Sciatic nerve (tissue), 2 donors: Measurements from ENCODE around the gene BTBD9. TPM values are rescaled to one million over a fixed set of nuclear protein-coding genes. Genes with fewer than 3 reads are reported as not detected.

ENCODE experiments used
- ATAC-seq: fragments of 200-7000 bp; cut with Tn5 transposase; one replicate; pipeline ENCODE4 v1.9.1; 2020; ENCODE audit warnings: mild to moderate bottlenecking, moderate library complexity
- DNase-seq: peaks from one replicate; pipeline ENCODE4 v3.0.0-alpha.2; 2020; ENCODE audit warnings: low spot score
- intact Hi-C: fragments of 100-400 bp; cut with DNase I; formaldehyde crosslinking; loops from one replicate; pipeline ENCODE4 v1.14.2; 2022
- total RNA-seq: library from RNA; stranded (reverse); fragmentation: NEBNext Ultra II Directional; extraction: Animal tissue kit (Norgen Biotek cat#: 25700); gene quantifications from one replicate; pipeline ENCODE4 v1.2.1, GENCODE V29; 2021
- donor health status: DM: no; HTN: no; CAD: no.
- donor health status: DM: no; HTN: no; CAD: no.

Gene BTBD9
- total RNA-seq, 1 donor from 2014 or later, result 22.4 TPM

DNA sequence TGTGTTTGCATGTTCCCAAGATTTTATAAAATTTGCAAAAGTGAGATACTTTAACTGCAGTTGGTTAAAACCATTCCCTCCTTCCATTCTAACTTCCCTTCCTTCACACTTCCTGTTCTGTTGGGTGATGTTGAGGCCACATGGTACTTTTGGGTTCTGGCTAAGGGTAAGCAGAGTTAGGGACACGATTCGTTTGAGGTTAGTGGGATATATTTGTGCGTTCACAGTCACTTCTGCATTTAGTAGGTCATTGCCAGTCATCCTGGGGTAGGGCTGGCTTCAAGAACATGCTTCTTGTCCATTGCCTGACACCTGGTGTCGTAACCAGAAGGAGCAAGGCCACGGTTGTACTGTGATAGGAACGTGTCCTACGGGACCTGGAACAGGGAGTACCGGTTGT is 480.1 kb downstream of the BTBD9 start:
- intact Hi-C loops, result no loop called here
- DNase-seq (no peak), ATAC-seq (no peak)

GRCh38 chr6:38158762-38159350 is 480.9 kb downstream of the BTBD9 start:
- intact Hi-C loops, result no loop called here
- DNase-seq, result no peak
- no peak for ATAC-seq

DNA sequence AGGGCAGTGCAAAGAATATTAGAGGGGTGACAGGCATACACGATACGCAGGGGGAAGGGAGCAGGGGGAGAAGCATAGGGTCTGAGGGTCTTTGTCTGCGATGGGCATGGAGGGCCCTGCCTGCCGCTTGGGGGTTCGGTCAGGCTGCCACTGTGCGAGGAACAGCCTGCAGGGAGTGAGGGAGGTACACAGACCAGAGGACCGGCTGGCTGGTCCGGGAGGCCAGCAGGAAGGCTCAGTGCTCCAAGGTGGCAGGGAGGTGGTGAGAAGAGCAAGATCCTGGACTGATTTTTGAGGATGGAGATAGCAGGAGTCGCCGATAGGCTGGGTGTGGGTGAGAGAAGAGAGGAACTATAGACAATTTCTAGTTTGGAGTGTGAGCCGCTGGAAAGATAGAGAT is 481.8 kb downstream of the BTBD9 start:
- ATAC-seq, result no peak
- no peak for DNase-seq
- intact Hi-C loops, result no loop called here

DNA sequence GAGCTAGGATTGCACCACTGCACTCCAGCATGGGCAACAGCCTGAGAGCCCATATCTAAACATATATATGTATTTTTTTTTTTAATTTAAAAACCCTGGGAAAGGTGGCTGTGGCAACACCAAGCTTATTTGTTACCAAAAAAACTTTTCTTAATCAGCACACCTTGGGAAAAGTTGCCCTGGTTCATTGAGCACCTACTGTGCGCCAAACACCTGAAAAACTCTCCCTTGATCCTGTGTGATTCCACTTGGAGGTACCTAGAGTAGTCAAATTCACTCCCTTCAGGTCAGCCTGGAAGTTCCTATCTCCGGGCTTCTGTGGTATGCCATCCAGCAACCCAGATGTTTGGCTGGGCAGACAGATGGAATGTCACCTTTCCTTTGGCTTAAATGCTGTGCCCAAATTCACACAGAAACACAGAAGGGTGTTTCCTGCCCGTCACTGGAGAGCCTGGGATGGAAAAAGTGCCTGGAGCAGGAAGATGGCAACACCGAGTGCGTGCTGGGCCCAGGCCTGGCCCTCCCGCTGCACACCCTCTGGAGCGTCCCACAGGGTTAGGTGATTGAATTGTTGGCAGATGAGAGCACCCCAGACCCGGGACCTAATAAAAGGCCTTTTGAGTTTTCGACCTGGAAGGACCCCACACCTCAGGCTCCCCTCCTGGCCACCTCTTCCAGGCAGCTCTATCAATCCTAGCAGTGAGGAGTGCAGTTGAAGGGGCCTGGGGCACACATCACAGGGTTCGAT is 482.7 kb downstream of the BTBD9 start:
- intact Hi-C loops, result no loop called here
- no peak for ATAC-seq
- DNase-seq, result no peak

GRCh38 chr6:38155621-38156204 is 484.0 kb downstream of the BTBD9 start:
- ATAC-seq, result no peak
- intact Hi-C loops, result no loop called here

DNA sequence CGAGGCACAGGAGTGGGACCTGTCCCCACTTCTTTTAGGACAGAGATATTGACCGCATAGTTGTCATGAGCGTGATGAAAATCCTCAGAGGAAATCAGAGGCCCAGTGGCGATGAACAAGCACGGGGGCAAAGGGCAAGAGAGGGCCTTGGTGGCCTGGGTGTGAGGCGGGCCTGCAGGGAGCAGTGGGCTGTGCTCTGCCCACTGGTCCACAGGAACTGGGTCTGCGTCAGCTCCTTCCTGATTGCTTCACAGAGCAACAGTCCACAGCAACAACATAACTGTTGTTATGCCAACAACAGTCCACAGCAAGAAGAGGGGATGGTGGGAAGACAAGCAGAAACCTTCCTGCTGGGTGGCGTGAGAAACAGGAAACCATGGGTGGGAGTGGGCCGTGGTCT is 484.6 kb downstream of the BTBD9 start:
- intact Hi-C loops, result no loop called here
- ATAC-seq (peak; percentile 27), DNase-seq (no peak)

More at GRCh38 chr6:38155621-38156204, 484.0 kb downstream of the BTBD9 start:
- no peak for DNase-seq

DNA sequence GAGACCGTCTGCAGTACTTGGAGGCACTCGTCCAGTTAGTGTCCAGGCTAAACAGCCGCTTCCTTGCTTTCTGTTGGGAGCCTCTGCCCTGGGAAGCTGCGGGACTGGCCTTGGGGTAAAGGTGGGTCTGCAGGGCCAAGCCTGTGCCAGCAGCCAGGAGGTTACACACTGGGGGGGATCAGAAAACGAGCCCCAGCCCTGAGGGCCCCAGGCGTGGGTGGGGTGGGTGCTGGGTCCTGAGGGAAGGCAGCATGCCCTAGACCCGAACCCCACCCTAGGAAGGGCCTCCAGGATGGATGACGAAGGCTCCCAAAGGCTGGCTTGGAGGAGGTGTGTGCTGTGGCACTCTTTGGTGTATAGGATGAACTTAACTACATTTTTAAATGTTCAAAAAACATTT is 485.0 kb downstream of the BTBD9 start:
- no peak for ATAC-seq
- DNase-seq, result no peak
- intact Hi-C loops, result no loop called here

- ATAC-seq, result no peak
- no peak for DNase-seq
- intact Hi-C loops, result no loop called here
These were observed 485.9 kb downstream of the BTBD9 start for GRCh38 chr6:38153798-38154345.

DNA sequence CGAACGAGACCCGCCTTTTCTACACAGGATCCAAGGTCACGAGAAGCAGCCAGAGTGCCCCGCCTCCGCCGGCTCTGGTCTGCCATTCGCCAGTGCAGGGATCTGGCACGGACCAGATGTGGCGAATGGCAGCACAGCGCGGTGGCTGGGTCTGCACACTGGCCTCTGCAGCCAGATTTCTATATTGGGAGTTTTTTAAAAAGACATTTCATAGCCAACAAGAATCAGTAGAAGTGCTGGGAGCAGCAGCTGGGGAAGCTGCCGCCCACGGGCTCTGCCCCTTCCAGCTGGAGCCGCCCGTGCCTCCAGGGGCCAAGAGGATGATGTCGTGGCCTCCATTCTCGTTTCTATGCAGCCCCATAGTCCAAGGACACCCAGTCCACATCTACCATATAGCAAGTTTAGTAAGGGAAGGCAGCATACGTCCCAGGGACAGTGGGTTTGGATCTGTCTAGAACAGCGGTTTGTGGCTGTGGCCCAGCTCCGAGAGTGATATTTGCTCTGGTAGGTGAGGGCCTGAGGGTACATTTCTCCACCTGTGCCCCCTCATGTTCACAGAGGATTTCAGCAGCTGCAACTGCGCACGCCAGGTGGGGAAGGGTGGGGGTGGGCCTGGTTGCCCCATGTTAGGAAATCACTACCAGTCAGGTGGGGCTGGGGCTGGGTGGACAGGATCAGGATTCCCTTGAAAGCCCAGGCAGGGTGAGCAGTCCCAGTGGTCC is 486.5 kb downstream of the BTBD9 start:
- intact Hi-C loops, result no loop called here
- ATAC-seq (no peak), DNase-seq (no peak)

GRCh38 chr6:38152620-38153019 is 487.1 kb downstream of the BTBD9 start:
- intact Hi-C loops, result no loop called here
- ATAC-seq (no peak), DNase-seq (no peak)

DNA sequence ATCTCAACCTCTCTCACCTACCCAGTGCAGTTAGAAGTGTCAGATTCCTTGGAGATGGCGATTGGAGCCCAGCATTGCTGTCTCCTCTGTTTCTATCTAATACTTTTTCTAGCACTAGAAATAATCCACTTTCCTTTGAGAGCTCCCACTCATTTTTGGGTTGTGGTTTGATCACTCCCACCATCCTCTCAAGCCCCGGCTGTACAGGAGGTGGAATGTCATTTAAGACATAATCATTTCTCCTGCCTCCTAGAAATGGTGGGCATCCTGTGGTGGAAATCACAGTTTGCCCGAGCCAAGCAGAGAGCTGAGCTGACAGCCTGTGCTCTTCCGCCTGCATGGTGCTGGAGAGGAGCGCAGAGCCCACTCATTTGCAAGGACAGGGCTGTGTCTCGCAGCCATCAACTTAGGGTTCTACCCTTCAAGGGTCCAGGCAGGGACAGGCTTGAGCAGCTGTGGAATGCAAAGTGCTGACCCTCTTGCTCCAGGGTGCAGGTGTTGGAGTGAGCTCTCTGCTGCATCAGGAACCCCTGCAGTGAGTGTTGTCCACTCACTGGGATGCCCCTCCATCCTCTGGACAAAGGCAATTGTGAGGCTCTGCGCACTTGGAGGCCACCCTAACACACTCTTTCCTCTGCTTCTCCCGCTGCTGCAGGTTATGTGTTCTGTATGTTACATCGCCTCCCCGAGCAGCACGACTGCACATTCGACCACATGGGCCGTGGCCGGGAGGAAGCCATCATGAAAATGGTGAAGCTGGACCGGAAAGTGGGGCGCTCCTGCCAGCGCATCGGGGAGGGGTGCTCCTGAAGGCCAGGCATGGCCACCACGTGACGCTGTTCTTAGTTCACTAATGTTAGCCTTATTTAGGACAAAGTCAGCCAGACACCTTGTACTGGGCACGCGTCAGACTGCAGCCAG is 487.9 kb downstream of the BTBD9 start:
- ATAC-seq (no peak), DNase-seq (no peak)
- intact Hi-C loops, result no loop called here

- ATAC-seq (no peak), DNase-seq (no peak)
- intact Hi-C loops, result no loop called here
These were observed 488.9 kb downstream of the BTBD9 start for GRCh38 chr6:38150681-38151296.

DNA sequence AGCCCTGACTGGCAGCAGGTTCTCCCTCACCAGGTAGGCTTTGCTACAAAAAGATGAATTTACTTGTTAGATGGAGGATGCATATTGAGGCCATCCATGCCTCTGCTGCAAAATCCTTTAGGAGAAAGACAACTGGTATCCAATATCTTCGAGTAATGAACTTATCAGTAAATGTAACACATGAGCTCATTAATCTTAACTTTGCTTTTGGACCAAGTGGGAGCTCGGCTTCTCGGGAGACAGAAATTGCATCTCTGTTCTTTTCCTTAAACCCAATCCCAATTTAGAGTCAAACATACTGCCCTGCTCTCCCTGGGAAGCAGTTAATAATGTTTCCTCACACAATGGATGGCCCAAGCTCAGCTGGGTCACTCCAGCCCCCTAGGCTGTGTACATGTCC is 489.7 kb downstream of the BTBD9 start:
- no peak for ATAC-seq
- DNase-seq, result no peak
- intact Hi-C loops, result no loop called here

GRCh38 chr6:38149531-38149930 is 490.2 kb downstream of the BTBD9 start:
- intact Hi-C loops, result no loop called here
- DNase-seq (no peak), ATAC-seq (no peak)

GRCh38 chr6:38148606-38149005 is 491.1 kb downstream of the BTBD9 start:
- intact Hi-C loops, result no loop called here
- DNase-seq (no peak), ATAC-seq (no peak)

DNA sequence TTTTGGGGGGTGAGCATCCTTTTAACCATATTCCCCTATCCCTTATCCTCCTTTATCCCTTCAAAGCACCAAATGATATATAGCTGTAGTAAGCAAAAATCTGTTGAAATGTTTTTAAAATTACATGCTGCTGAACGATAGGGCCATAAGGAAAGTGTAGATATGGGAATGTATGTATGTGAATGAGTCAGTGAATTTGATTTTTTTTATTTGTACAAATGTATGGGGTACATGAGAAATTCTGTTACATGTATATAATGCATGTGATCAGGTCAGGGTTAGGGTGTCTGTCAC is 493.0 kb downstream of the BTBD9 start:
- no peak for DNase-seq
- intact Hi-C loops, result no loop called here
- ATAC-seq, result no peak

DNA sequence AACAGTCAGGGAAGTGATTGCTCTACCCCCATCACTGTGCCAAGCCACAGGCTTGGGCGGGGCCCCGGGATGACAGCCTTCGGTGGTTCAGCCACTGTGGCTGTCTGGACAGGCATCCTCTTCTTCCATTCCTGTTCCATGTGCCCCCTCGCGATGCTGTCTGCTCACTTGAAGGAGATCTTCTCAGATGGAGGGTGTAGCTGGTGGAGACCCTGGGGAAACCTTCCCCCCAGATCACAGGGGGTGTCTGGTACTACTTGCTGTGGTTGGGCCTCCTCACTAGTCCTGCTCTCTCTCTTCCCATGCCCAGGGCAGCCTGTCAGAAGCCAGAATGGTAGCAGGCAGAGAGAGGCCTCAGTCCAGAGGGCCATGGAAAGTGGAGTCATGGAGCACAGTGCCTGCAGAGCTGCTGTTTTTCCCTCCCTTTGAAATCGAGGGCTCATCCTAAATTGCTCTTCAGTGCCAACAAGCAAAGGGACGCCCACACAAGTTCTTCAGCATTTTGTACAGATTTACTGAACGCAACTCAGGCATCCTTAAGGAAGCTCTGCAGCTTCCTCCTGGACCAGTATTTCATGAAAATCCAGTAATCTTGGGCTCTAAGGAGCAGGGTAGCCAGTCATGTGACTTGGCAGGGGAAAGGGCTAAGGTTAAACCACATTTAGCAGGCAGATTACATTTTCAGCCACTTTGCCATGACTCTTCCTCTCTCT is 493.6 kb downstream of the BTBD9 start:
- DNase-seq (no peak), ATAC-seq (no peak)
- intact Hi-C loops, result no loop called here

DNA sequence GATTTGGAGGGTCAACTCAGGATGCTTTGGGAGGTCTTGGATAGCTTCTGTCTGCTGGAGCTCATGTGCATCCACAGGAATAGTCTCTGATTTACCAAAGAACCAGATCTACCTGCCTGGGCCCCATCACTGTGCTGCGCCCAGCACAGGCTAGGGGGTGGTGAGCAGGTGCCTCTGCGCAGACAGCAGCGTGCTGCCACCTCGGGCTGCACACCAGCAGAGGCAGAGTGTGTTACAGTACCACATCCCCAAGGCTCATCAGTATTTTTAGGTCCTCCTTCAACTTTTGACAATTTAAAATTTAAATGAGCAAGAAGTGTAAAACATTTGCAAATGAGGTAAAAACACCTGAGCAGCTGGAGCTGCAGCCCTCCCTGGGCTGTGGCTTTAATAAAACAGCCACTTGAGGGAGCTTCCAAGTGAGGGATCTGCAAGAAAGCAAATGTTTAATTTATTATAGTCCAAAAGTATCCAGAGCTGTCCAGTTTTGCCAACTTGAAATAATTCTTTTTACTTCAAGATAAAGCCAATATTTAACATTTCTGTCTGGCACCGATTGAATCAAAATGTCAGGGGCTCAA is 495.3 kb downstream of the BTBD9 start:
- no peak for ATAC-seq
- intact Hi-C loops, result no loop called here
- no peak for DNase-seq
